ENCODE measurements around the gene ALK. TPM values are rescaled to one million over a fixed set of nuclear protein-coding genes. Genes with fewer than 3 reads are reported as not detected.
A peak's percentile ranks its signal among the peaks of the same experiment; 100 is the strongest.

ALK gene
- total and polyA plus RNA-seq, 2 donors = 0.19 to 0.21 TPM

GRCh38 chr2:29865512-29865911 is 55.9 kb downstream of the ALK start:
- WGBS = 96% methylated on average over 1 of the region's 1 CpG
- H3K4me1 ChIP-seq (ENCODE audit: control insufficient read depth in 2 of 2, insufficient read depth in 2 of 2, low read length in 2 of 2) = no peaks in the 10 kb centered on the region
- H3K4me3 ChIP-seq (ENCODE audit: low read length in 2 of 2) = no peak overlapping the region
- H3K27ac ChIP-seq (ENCODE audit: low read depth in 1 of 2, low read length in 1 of 2) = no peak overlapping the region
- no peak for DNase-seq (ENCODE audit: low read depth in 6 of 9, low spot score in 9 of 9)
- no peaks in the 10 kb centered on the region for H3K36me3 ChIP-seq (ENCODE audit: control insufficient read depth in 2 of 2, insufficient read depth in 2 of 2, low read length in 1 of 2)
- no peaks in the 10 kb centered on the region for H3K27me3 ChIP-seq (ENCODE audit: control insufficient read depth in 2 of 2, insufficient read depth in 1 of 2, low read length in 1 of 2)
- H3K9me3 ChIP-seq (ENCODE audit: control insufficient read depth in 2 of 2, insufficient read depth in 1 of 2, low read length in 1 of 2) = no peaks in the 10 kb centered on the region

GRCh38 chr2:29864988-29865387 is 56.4 kb downstream of the ALK start:
- DNase-seq (ENCODE audit: low read depth in 6 of 9, low spot score in 9 of 9) = no peak
- H3K27me3 ChIP-seq (ENCODE audit: control insufficient read depth in 2 of 2, insufficient read depth in 1 of 2, low read length in 1 of 2) = no peaks in the 10 kb centered on the region
- H3K27ac ChIP-seq (ENCODE audit: low read depth in 1 of 2, low read length in 1 of 2) = no peak overlapping the region
- no peaks in the 10 kb centered on the region for H3K9me3 ChIP-seq (ENCODE audit: control insufficient read depth in 2 of 2, insufficient read depth in 1 of 2, low read length in 1 of 2)
- no peaks in the 10 kb centered on the region for H3K36me3 ChIP-seq (ENCODE audit: control insufficient read depth in 2 of 2, insufficient read depth in 2 of 2, low read length in 1 of 2)
- no peak overlapping the region for H3K4me3 ChIP-seq (ENCODE audit: low read length in 2 of 2)
- WGBS = 0% methylated on average over 1 of the region's 1 CpG
- no peaks in the 10 kb centered on the region for H3K4me1 ChIP-seq (ENCODE audit: control insufficient read depth in 2 of 2, insufficient read depth in 2 of 2, low read length in 2 of 2)

GRCh38 chr2:29855924-29856639 is 65.3 kb downstream of the ALK start:
- 94% methylated on average over 7 of the region's 7 CpGs for WGBS
- H3K27ac ChIP-seq (ENCODE audit: low read depth in 1 of 2, low read length in 1 of 2) = no peak overlapping the region
- no peaks in the 10 kb centered on the region for H3K36me3 ChIP-seq (ENCODE audit: control insufficient read depth in 2 of 2, insufficient read depth in 2 of 2, low read length in 1 of 2)
- no peaks in the 10 kb centered on the region for H3K4me1 ChIP-seq (ENCODE audit: control insufficient read depth in 2 of 2, insufficient read depth in 2 of 2, low read length in 2 of 2)
- no peak overlapping the region for H3K4me3 ChIP-seq (ENCODE audit: low read length in 2 of 2)
- no peak for DNase-seq (ENCODE audit: low read depth in 6 of 9, low spot score in 9 of 9)
- H3K27me3 ChIP-seq (ENCODE audit: control insufficient read depth in 2 of 2, insufficient read depth in 1 of 2, low read length in 1 of 2) = no peaks in the 10 kb centered on the region
- no peaks in the 10 kb centered on the region for H3K9me3 ChIP-seq (ENCODE audit: control insufficient read depth in 2 of 2, insufficient read depth in 1 of 2, low read length in 1 of 2)

GRCh38 chr2:29850794-29851193 is 70.6 kb downstream of the ALK start:
- Histone ChIP-seq H3K27ac (ENCODE audit: low read depth in 1 of 2, low read length in 1 of 2) (no peak overlapping the region), H3K9me3 (ENCODE audit: control insufficient read depth in 2 of 2, insufficient read depth in 1 of 2, low read length in 1 of 2) (no peaks in the 10 kb centered on the region), H3K36me3 (ENCODE audit: control insufficient read depth in 2 of 2, insufficient read depth in 2 of 2, low read length in 1 of 2) (no peaks in the 10 kb centered on the region), H3K4me1 (ENCODE audit: control insufficient read depth in 2 of 2, insufficient read depth in 2 of 2, low read length in 2 of 2) (no peaks in the 10 kb centered on the region), H3K4me3 (ENCODE audit: low read length in 2 of 2) (no peak overlapping the region), H3K27me3 (ENCODE audit: control insufficient read depth in 2 of 2, insufficient read depth in 1 of 2, low read length in 1 of 2) (no peaks in the 10 kb centered on the region)
- no peak for DNase-seq (ENCODE audit: low read depth in 6 of 9, low spot score in 9 of 9)
- WGBS = 92% methylated on average over 7 of the region's 7 CpGs

GRCh38 chr2:29848566-29849310 is 72.6 kb downstream of the ALK start:
- 68% methylated on average over 12 of the region's 12 CpGs for WGBS
- H3K9me3 ChIP-seq (ENCODE audit: control insufficient read depth in 2 of 2, insufficient read depth in 1 of 2, low read length in 1 of 2) = no peaks in the 10 kb centered on the region
- H3K4me1 ChIP-seq (ENCODE audit: control insufficient read depth in 2 of 2, insufficient read depth in 2 of 2, low read length in 2 of 2) = no peaks in the 10 kb centered on the region
- H3K36me3 ChIP-seq (ENCODE audit: control insufficient read depth in 2 of 2, insufficient read depth in 2 of 2, low read length in 1 of 2) = no peaks in the 10 kb centered on the region
- H3K4me3 ChIP-seq (ENCODE audit: low read length in 2 of 2) = no peak overlapping the region
- no peaks in the 10 kb centered on the region for H3K27me3 ChIP-seq (ENCODE audit: control insufficient read depth in 2 of 2, insufficient read depth in 1 of 2, low read length in 1 of 2)
- DNase-seq (ENCODE audit: low read depth in 6 of 9, low spot score in 9 of 9) = no peak
- H3K27ac ChIP-seq (ENCODE audit: low read depth in 1 of 2, low read length in 1 of 2) = no peak overlapping the region

- 59% methylated on average over 6 of the region's 6 CpGs for WGBS
- no peaks in the 10 kb centered on the region for H3K4me1 ChIP-seq (ENCODE audit: control insufficient read depth in 2 of 2, insufficient read depth in 2 of 2, low read length in 2 of 2)
- no peak overlapping the region for H3K27ac ChIP-seq (ENCODE audit: low read depth in 1 of 2, low read length in 1 of 2)
- no peaks in the 10 kb centered on the region for H3K27me3 ChIP-seq (ENCODE audit: control insufficient read depth in 2 of 2, insufficient read depth in 1 of 2, low read length in 1 of 2)
- H3K4me3 ChIP-seq (ENCODE audit: low read length in 2 of 2) = no peak overlapping the region
- no peaks in the 10 kb centered on the region for H3K36me3 ChIP-seq (ENCODE audit: control insufficient read depth in 2 of 2, insufficient read depth in 2 of 2, low read length in 1 of 2)
- DNase-seq (ENCODE audit: low read depth in 6 of 9, low spot score in 9 of 9) = no peak
- H3K9me3 ChIP-seq (ENCODE audit: control insufficient read depth in 2 of 2, insufficient read depth in 1 of 2, low read length in 1 of 2) = no peaks in the 10 kb centered on the region
Measured at GRCh38 chr2:29847886-29848285, 73.5 kb downstream of the ALK start.

GRCh38 chr2:29844713-29845326 is 76.6 kb downstream of the ALK start:
- no peaks in the 10 kb centered on the region for H3K27me3 ChIP-seq (ENCODE audit: control insufficient read depth in 2 of 2, insufficient read depth in 1 of 2, low read length in 1 of 2)
- no peak for DNase-seq (ENCODE audit: low read depth in 6 of 9, low spot score in 9 of 9)
- no peak overlapping the region for H3K27ac ChIP-seq (ENCODE audit: low read depth in 1 of 2, low read length in 1 of 2)
- H3K9me3 ChIP-seq (ENCODE audit: control insufficient read depth in 2 of 2, insufficient read depth in 1 of 2, low read length in 1 of 2) = no peaks in the 10 kb centered on the region
- H3K36me3 ChIP-seq (ENCODE audit: control insufficient read depth in 2 of 2, insufficient read depth in 2 of 2, low read length in 1 of 2) = no peaks in the 10 kb centered on the region
- H3K4me1 ChIP-seq (ENCODE audit: control insufficient read depth in 2 of 2, insufficient read depth in 2 of 2, low read length in 2 of 2) = no peaks in the 10 kb centered on the region
- H3K4me3 ChIP-seq (ENCODE audit: low read length in 2 of 2) = no peak overlapping the region
- 94% methylated on average over 3 of the region's 3 CpGs for WGBS

- no peak overlapping the region for H3K27ac ChIP-seq (ENCODE audit: low read depth in 1 of 2, low read length in 1 of 2)
- no peaks in the 10 kb centered on the region for H3K27me3 ChIP-seq (ENCODE audit: control insufficient read depth in 2 of 2, insufficient read depth in 1 of 2, low read length in 1 of 2)
- no peak overlapping the region for H3K4me3 ChIP-seq (ENCODE audit: low read length in 2 of 2)
- no peaks in the 10 kb centered on the region for H3K36me3 ChIP-seq (ENCODE audit: control insufficient read depth in 2 of 2, insufficient read depth in 2 of 2, low read length in 1 of 2)
- H3K9me3 ChIP-seq (ENCODE audit: control insufficient read depth in 2 of 2, insufficient read depth in 1 of 2, low read length in 1 of 2) = no peaks in the 10 kb centered on the region
- H3K4me1 ChIP-seq (ENCODE audit: control insufficient read depth in 2 of 2, insufficient read depth in 2 of 2, low read length in 2 of 2) = no peaks in the 10 kb centered on the region
- DNase-seq (ENCODE audit: low read depth in 6 of 9, low spot score in 9 of 9) = peak in 6 of 9 donors; percentile 5 to 44 (median 22)
- WGBS = 65% methylated on average over 6 of the region's 6 CpGs
Measured at GRCh38 chr2:29841386-29842004, 79.9 kb downstream of the ALK start.

GRCh38 chr2:29839306-29839705 is 82.1 kb downstream of the ALK start:
- Histone ChIP-seq H3K27me3 (ENCODE audit: control insufficient read depth in 2 of 2, insufficient read depth in 1 of 2, low read length in 1 of 2) (no peaks in the 10 kb centered on the region), H3K27ac (ENCODE audit: low read depth in 1 of 2, low read length in 1 of 2) (no peak overlapping the region), H3K4me3 (ENCODE audit: low read length in 2 of 2) (no peak overlapping the region), H3K36me3 (ENCODE audit: control insufficient read depth in 2 of 2, insufficient read depth in 2 of 2, low read length in 1 of 2) (no peaks in the 10 kb centered on the region), H3K9me3 (ENCODE audit: control insufficient read depth in 2 of 2, insufficient read depth in 1 of 2, low read length in 1 of 2) (no peaks in the 10 kb centered on the region), H3K4me1 (ENCODE audit: control insufficient read depth in 2 of 2, insufficient read depth in 2 of 2, low read length in 2 of 2) (no peaks in the 10 kb centered on the region)
- DNase-seq (ENCODE audit: low read depth in 6 of 9, low spot score in 9 of 9) = no peak
- 93% methylated on average over 4 of the region's 4 CpGs for WGBS
